Stimulated activated CD4-positive, alpha-beta T cell treated with anti-CD3 and anti-CD28 coated beads, Interleukin-1b, Interleukin-23, amount 100 ng/mL, for 1 hour (primary cell): Measurements from ENCODE around the gene SMPD3.
A peak's percentile ranks its signal among the peaks of the same experiment; 100 is the strongest.

ENCODE experiments used
- DNase-seq, 2 donors: peaks; one replicate each; pipeline ENCODE4 v3.0.0-alpha.2; 2020; ENCODE audit warnings: low read depth in 2 of 2

SMPD3 gene

GRCh38 chr16:68332411-68333121 is 115.7 kb downstream of the SMPD3 start:
- DNase-seq, result no peak

DNA sequence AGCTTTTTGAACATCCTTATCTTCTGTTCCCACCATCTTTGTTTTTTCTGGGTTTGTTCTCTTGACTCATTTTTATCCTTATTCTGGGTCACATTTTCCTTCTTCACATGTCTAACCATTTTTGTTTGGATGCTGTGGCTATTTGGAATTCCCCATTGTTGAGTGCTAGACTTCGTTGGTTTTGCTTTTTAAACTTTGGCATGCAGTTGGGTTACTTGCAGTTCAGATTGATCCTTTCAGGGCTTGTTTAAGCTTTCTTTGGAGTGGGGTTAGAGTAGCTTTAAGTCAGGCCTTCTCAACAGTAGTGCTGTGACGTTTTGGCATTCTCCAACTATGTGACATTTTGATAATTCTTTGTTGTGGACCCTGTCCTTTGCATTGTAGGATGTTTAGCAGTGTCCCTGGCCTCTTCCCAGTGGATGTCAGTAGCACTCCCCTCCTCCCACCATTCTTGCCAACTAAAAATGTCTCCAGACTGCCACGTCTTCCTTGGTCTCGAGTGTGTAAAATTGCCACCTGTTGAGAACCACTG is 116.4 kb downstream of the SMPD3 start:
- no peak for DNase-seq

DNA sequence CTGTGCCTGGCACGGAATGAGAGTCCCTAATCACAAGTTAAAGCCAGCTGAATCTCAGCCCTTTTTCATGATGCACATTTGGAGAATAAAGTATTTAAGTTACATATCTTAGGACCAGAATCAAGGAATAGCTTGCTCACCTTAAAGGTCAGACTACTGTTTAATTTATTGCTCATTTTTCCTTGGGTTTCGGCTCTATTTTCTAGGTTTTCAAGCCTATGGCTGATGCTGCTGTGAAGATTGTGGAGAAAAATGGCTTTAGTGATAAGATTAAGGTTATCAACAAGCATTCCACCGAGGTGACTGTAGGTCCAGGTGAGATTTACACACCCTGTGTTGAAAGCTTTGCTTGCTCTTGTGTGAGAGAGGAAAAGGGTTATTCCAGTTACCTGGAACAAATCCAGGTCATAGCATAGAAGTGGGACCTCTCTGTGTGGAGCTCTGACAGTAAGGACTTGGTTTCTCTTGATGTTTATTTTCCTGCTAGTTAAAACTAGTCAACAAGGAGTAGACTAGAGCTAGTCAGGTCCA is 119.4 kb downstream of the SMPD3 start:
- no peak for DNase-seq

DNA sequence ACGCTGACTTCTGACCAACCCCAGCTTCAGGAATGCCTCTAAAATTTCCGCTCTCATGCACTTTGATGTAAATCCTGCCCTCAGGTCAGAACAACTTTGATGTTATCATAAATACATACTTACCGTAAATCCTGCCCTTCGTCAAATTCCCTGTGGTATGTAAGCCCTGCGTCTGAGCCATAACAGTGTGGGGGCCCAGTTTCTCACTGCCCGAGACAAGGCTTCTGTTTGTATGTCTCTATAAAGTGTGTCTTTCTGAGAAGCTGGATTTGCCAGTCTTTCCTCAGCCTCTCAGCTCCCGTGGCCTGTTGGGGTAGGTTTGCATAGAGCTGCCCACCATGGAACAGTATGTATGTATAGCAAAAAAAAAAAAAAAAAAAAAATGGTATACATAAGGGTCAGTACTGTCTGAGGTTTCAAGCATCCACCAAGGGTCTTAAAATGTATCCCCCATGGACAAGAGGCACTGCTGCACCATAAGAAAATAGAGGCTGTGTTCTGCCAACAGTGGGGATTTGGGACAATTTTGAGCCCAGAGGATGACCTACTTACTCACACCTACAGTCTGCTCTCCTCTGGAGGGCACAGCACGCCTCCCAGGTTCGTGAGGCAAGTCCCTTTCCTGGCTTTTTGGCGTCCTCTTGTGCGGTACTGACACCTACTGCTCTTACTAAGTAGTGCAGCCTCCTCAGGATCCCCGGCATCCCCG is 120.0 kb downstream of the SMPD3 start:
- peak; percentile 51 to 53 for DNase-seq

GRCh38 chr16:68324780-68325357 is 123.4 kb downstream of the SMPD3 start:
- no peak for DNase-seq

- no peak for DNase-seq
Observed at GRCh38 chr16:68324336-68324735, 124.0 kb downstream of the SMPD3 start.

DNA sequence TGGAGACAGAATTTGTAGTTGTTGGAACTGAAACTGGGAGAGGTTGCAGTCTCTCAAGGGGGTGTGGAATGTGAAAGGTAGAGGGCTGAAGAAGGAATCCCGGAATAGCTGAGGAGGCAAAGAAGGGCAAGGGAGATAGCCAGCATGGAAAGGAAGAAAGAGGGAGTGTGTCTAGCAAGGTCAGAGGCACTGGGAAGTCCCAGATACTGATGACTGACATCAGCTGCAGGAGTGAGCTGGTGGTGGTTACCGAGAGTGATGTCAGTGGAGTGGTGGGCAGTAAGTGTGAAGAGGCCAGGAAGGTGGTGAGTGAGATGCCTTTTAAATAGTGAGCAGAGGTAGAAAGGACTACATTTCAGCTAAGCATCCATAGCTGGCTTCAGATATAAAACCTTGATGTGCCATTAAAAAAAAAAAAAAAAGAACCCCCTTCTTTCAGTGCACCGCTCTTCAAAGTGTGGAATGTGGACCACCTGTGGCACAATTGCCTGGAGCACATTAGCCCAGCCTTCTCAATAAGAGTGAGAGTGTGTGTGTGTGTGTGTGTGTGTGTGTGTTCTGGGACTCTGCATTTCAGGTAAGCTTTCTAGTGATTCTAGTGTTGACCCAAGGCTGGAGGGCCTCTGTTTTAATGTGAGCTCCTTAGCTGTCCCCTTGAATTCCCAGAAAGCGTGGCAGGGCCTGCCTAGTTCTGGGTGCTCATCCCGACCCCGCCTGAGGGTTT is 129.0 kb downstream of the SMPD3 start:
- no peak for DNase-seq

DNA sequence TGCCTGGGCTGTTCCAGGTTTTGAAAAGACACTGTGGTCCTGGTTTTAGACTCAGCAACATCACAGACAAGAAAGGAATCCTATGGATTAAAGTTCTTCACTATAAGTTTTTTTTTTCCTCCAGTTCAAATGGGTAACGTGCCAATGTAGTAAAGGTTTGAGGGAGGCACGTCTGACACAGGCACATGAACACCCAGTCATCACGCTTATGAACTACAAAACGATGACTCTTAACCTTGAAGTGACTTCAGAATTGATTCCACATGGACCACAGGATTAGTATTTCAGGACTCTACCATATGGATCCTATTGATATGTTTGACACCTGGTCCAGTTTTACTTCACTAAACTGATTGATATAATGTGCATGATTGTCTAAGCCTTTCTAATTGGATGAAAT is 135.2 kb downstream of the SMPD3 start:
- no peak for DNase-seq

DNA sequence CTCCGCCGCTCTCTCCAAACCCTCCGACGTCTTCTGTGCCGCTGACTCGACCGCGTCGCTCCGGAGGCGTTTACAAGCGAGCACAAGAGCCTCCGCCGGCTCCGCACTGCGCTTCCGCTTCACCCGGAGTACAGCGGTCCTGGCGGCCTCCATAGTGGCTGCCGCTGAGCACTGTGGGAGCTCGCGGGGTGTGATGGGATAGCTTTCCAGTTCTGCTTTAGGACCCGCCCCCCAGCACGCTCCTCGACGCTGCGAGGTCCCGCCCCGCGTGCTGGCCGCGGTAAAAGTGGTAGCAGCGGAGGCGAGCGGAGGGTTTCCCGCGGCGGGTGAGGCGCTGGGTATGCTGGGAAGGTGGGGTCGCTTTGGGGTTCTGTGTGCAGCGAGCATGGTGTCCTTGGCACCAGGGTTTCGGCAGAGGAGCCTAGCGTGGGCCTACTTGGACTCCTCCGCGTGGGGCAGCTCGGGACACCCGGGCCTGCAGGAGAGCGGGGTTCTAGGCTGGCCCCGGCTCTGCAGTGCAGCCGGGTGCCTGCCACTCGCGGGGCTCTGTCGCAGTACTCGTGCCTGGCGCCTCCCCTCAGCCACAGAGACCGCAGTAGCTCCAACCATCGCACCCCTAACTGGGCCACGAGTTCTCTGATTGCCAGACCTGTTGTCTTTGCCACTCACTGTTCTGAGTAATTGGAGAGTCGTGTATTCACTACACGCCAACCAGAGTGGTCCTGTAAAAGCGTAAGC is 137.4 kb downstream of the SMPD3 start, which contains the start of the genes PRMT7 and SLC7A6OS:
PRMT7 (plus strand) TSS at position 246 of the 738 bp plus-strand sequence. CDS start 4,961 bp downstream, outside the sequence.
SLC7A6OS (minus strand) TSS at position 173 of the 738 bp plus-strand sequence; CDS start at position 153, 20 bp downstream.
- DNase-seq, result peak; percentile 75 to 79

DNA sequence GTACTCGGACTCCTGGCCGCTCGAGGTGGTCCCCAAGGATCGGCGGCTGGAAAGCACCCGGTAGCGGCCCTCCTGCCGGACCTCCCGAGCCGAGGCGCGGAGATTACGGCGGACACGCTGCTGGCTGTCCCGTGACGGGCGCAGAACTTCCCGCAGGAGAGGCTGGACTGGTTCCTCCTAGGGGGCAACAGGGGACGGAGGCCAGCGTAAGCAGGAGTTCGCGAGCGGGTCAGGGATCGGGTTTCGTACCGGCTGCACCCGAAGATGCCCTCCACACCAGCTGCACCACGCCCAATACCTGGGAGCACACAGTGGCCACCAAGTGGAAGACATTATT is 137.9 kb downstream of the SMPD3 start:
- no peak for DNase-seq

DNA sequence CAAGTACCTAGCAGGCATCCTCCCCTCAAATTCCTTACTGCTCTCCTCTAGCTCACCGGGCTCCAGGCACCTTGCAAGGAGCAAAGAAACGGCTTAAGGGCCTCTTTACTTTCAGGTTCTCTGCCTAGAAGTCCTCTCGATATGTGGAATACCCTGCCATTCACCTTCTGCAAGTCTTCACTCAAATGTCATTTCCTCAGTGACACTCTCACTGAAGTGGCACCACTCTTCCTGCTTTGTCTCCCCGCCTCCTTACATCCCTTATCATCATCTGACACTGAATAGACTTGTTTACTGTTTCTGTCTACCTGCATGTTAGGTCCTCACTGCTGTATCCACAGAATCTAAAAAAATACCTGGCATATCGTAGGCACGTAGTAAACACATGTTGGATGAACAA is 138.5 kb downstream of the SMPD3 start:
- no peak for DNase-seq
